Adrenal gland (tissue), 12 donors: ENCODE measurements around the gene C19orf47. TPM values are rescaled to one million over a fixed set of nuclear protein-coding genes. Genes with fewer than 3 reads are reported as not detected.

Source experiments
- DNase-seq, 7 donors: peaks; one replicate each; pipeline ENCODE4 v3.0.0-alpha.2; 2019 to 2020
- H3K27ac ChIP-seq, 5 donors: fragments of 200-600 bp; sonication (generic) in 4 of 5; 1 replicate in 3 of 5; 2 replicates in 2 of 5; pipeline versions ENCODE4 v1.5.1 to v1.8.0; 2016 to 2020; ENCODE audit warnings: mild to moderate bottlenecking in 1 of 5
- H3K27me3 ChIP-seq: fragments of 200-600 bp; 2 replicates; pipeline ENCODE4 v1.8.0; 2021
- H3K36me3 ChIP-seq, 2 donors: fragments of 200-600 bp; replicated peaks in 1 of 2; 1 replicate in 1 of 2; 2 replicates in 1 of 2; pipeline versions ENCODE4 v1.5.1 to v1.8.0; 2018 to 2022
- H3K4me1 ChIP-seq, 2 donors: fragments of 200-600 bp; replicated peaks in 1 of 2; 1 replicate in 1 of 2; 2 replicates in 1 of 2; pipeline versions ENCODE4 v1.5.1 to v1.8.0; 2018 to 2021
- H3K4me3 ChIP-seq, 4 donors: fragments of 200-600 bp; sonication (generic) in 3 of 4; one replicate each; pipeline ENCODE4 v1.5.1; 2016 to 2018
- H3K9me3 ChIP-seq, 3 donors: fragments of 200-600 bp; sonication (generic) in 1 of 3; replicated peaks in 1 of 3; 1 replicate in 2 of 3; 2 replicates in 1 of 3; pipeline versions ENCODE4 v1.5.1 to v1.8.0; 2016 to 2021
- CTCF ChIP-seq, 6 experiments: fragments of 450-650 bp in 4 of 6; fragments of 200-600 bp in 2 of 6; sonication (generic) in 1 of 6; IDR thresholded peaks; 1 replicate in 5 of 6; 2 replicates in 1 of 6; pipeline versions ENCODE4 v1.5.1 to v1.8.0; 2016 to 2021; ENCODE audit warnings: antibody characterized with exemption in 6 of 6, mild to moderate bottlenecking in 2 of 6, moderate library complexity in 1 of 6
- POLR2A ChIP-seq, 2 donors: fragments of 450-650 bp; IDR thresholded peaks; one replicate each; pipeline ENCODE4 v1.6.1; 2017; ENCODE audit warnings: antibody characterized with exemption in 2 of 2, mild to moderate bottlenecking in 2 of 2, moderate library complexity in 1 of 2
- WGBS, 4 donors: extraction: QIAGEN DNeasy Blood & Tissue Kit in 2 of 4; methylation state at CpG; one replicate each; pipeline versions ENCODE4 v1.1.5 to v1.1.7; 2013 to 2017; 5-methylcytosine and 5-hydroxymethylcytosine counted together
- intact Hi-C, 2 donors: fragments of 100-400 bp; cut with DNase I; formaldehyde crosslinking; loops; one replicate each; pipeline versions ENCODE4 v1.14.1 to v1.15.0; 2022 to 2023
- polyA plus RNA-seq, 3 donors: library from polyadenylated mRNA; stranded (reverse); fragments of 200-250 nt in 2 of 3; fragments of 350-450 nt in 1 of 3; fragmentation: Illumina TruSeq in 1 of 3; extraction: RNeasy Lipid Tissue Mini Kit (QIAGEN cat#74804) in 1 of 3; gene quantifications; one replicate each; pipeline ENCODE4 v1.2.3, GENCODE V29; 2013 to 2014
- total RNA-seq, 9 donors: library from RNA; depleted of rRNA in 4 of 9; stranded (reverse); fragments of >200 nt in 4 of 9; fragments of 120-200 nt in 1 of 9; fragmentation: NEBNext Ultra II Directional in 1 of 9; extraction: Animal tissue kit (Norgen Biotek cat#: 25700) in 1 of 9; gene quantifications; one replicate each; pipeline versions ENCODE4 v1.1.0 to v1.2.4, GENCODE V29; 2013 to 2023
- donor health status: healthy with polysubstance abuse.
- donor health status: Bipolar disorder and iron deficiency.
- donor health status: DM: yes; HTN: yes; CAD: no.
- donor health status: DM: no; HTN: no; CAD: no.
- donor health status: DM: no; HTN: no; CAD: no.
- donor health status: DM: yes; HTN: yes; CAD: no.

The C19orf47 gene
- total and polyA plus RNA-seq, 12 donors: 7.0 to 20.9 (median 14.6) TPM

- 54 to 68% (median 59%) methylated on average over 10 of the region's 10 CpGs for WGBS, 4 donors
- Histone ChIP-seq H3K27ac (peak overlapping the region in 2 of 5 donors; percentile 38 to 95), H3K27me3 (no peaks in the 10 kb centered on the region), H3K9me3 (no peaks in the 10 kb centered on the region), H3K4me1 (peaks cover 39 to 80% of the 10 kb centered on the region in 2 donors), H3K4me3 (no peak overlapping the region), H3K36me3 (no peaks in the 10 kb centered on the region)
- no peak for TF ChIP-seq POLR2A (IDR thresholded peaks at IDR 0.05)
- no peak for TF ChIP-seq CTCF (IDR thresholded peaks at IDR 0.05)
- DNase-seq: peak in 1 of 7 donors; percentile 45
- intact Hi-C loops: no loop called here
Observed at GRCh38 chr19:40280608-40281221, 67.5 kb downstream of the C19orf47 start.

- Histone ChIP-seq H3K4me3 (no peak overlapping the region), H3K4me1 (peaks cover 38 to 83% of the 10 kb centered on the region in 2 donors), H3K9me3 (no peaks in the 10 kb centered on the region), H3K36me3 (no peaks in the 10 kb centered on the region), H3K27ac (peak overlapping the region in 2 of 5 donors; percentile 38 to 95), H3K27me3 (no peaks in the 10 kb centered on the region)
- WGBS, 4 donors: 72 to 82% (median 78%) methylated on average over 11 to 17 of the region's 17 CpGs
- DNase-seq: no peak
- no peak for TF ChIP-seq CTCF (IDR thresholded peaks at IDR 0.05)
- no peak for TF ChIP-seq POLR2A (IDR thresholded peaks at IDR 0.05)
- intact Hi-C loops: no loop called here
Observed at GRCh38 chr19:40279761-40280607, 68.2 kb downstream of the C19orf47 start.

- intact Hi-C loops: no loop called here
Observed at GRCh38 chr19:40279120-40279551, 69.1 kb downstream of the C19orf47 start.

More at GRCh38 chr19:40279120-40279551, 69.1 kb downstream of the C19orf47 start:
- Histone ChIP-seq H3K36me3 (no peaks in the 10 kb centered on the region), H3K27ac (peak overlapping the region in 3 of 5 donors; percentile 7 to 95 (median 32)), H3K4me3 (peak overlapping the region in 1 of 4 donors; percentile 6), H3K27me3 (no peaks in the 10 kb centered on the region), H3K4me1 (peaks cover 41 to 88% of the 10 kb centered on the region in 2 donors), H3K9me3 (no peaks in the 10 kb centered on the region)
- 53 to 62% (median 60%) methylated on average over 7 to 15 of the region's 15 CpGs for WGBS, 4 donors
- TF ChIP-seq CTCF (IDR thresholded peaks at IDR 0.05) (no peak), POLR2A (IDR thresholded peaks at IDR 0.05) (no peak)
- no peak for DNase-seq
